Liver (tissue), 9 donors: ENCODE results near the gene RFNG. TPM values are rescaled to one million over a fixed set of nuclear protein-coding genes. Genes with fewer than 3 reads are reported as not detected.

Experiments used
- DNase-seq: peaks from one replicate; pipeline ENCODE4 v3.0.0-alpha.2; 2017; ENCODE audit warnings: low spot score
- H3K27ac ChIP-seq, 2 donors: one replicate each; pipeline ENCODE4 v1.7.0; 2013; ENCODE audit warnings: inconsistent platforms in 2 of 2, low read length in 2 of 2, control low read depth in 1 of 2, low read depth in 1 of 2, mild to moderate bottlenecking in 1 of 2
- H3K27me3 ChIP-seq, 4 donors: one replicate each; pipeline versions ENCODE4 v1.6.1 to v1.7.0; 2013; ENCODE audit warnings: low read length in 3 of 4, inconsistent platforms in 1 of 4, mild to moderate bottlenecking in 1 of 4, moderate library complexity in 1 of 4; ENCODE audit not compliant: control insufficient read depth in 4 of 4, insufficient read depth in 4 of 4
- H3K36me3 ChIP-seq, 4 donors: one replicate each; pipeline versions ENCODE4 v1.6.1 to v1.7.0; 2013; ENCODE audit warnings: low read length in 3 of 4, mild to moderate bottlenecking in 3 of 4, low read depth in 1 of 4, moderate library complexity in 1 of 4; ENCODE audit not compliant: control insufficient read depth in 4 of 4, insufficient read depth in 3 of 4
- H3K4me1 ChIP-seq, 4 donors: one replicate each; pipeline versions ENCODE4 v1.6.1 to v1.7.0; 2013; ENCODE audit warnings: low read length in 3 of 4, mild to moderate bottlenecking in 3 of 4, moderate library complexity in 1 of 4; ENCODE audit not compliant: control insufficient read depth in 4 of 4, insufficient read depth in 4 of 4
- H3K4me3 ChIP-seq, 3 donors: one replicate each; pipeline versions ENCODE4 v1.6.1 to v1.7.0; 2013; ENCODE audit warnings: low read length in 3 of 3, control low read depth in 1 of 3, low read depth in 1 of 3, mild to moderate bottlenecking in 1 of 3
- H3K9ac ChIP-seq, 2 donors: one replicate each; pipeline ENCODE4 v1.7.0; 2013; ENCODE audit warnings: low read length in 2 of 2, mild to moderate bottlenecking in 2 of 2, moderate library complexity in 2 of 2, control low read depth in 1 of 2, low read depth in 1 of 2
- H3K9me3 ChIP-seq, 4 donors: one replicate each; pipeline versions ENCODE4 v1.6.1 to v1.7.0; 2013; ENCODE audit warnings: low read length in 3 of 4; ENCODE audit not compliant: control insufficient read depth in 4 of 4
- EGR1 ChIP-seq, 2 donors: IDR thresholded peaks; 2 replicates each; pipeline ENCODE4 v1.6.1; 2016 to 2018; ENCODE audit warnings: antibody characterized with exemption in 2 of 2, low read depth in 2 of 2
- FOXA2 ChIP-seq: IDR thresholded peaks from 2 replicates; pipeline ENCODE4 v1.6.1; 2016; ENCODE audit warnings: antibody characterized with exemption
- GABPA ChIP-seq, 2 donors: IDR thresholded peaks in 1 of 2; conservative IDR thresholded peaks in 1 of 2; 2 replicates each; pipeline ENCODE4 v1.6.1; 2016; ENCODE audit warnings: antibody characterized with exemption in 2 of 2, mild to moderate bottlenecking in 1 of 2, moderate library complexity in 1 of 2
- HNF4A ChIP-seq, 2 donors: conservative IDR thresholded peaks; 2 replicates each; pipeline ENCODE4 v1.6.1; 2016; ENCODE audit warnings: antibody characterized with exemption in 2 of 2, mild to moderate bottlenecking in 2 of 2
- HNF4G ChIP-seq: IDR thresholded peaks from 2 replicates; pipeline ENCODE4 v1.6.1; 2016; ENCODE audit warnings: antibody characterized with exemption
- JUND ChIP-seq, 2 donors: IDR thresholded peaks; 2 replicates each; pipeline ENCODE4 v1.6.1; 2016; ENCODE audit warnings: antibody characterized with exemption in 2 of 2
- NR2F2 ChIP-seq: IDR thresholded peaks from 2 replicates; pipeline ENCODE4 v1.6.1; 2016; ENCODE audit warnings: antibody characterized with exemption
- RAD21 ChIP-seq, 2 donors: IDR thresholded peaks; 2 replicates each; pipeline ENCODE4 v1.6.1; 2016; ENCODE audit warnings: antibody characterized with exemption in 2 of 2, mild to moderate bottlenecking in 2 of 2
- RXRA ChIP-seq, 2 donors: IDR thresholded peaks; 2 replicates each; pipeline ENCODE4 v1.6.1; 2017 to 2018; ENCODE audit warnings: antibody characterized with exemption in 2 of 2, mild to moderate bottlenecking in 1 of 2
- SP1 ChIP-seq: IDR thresholded peaks from 2 replicates; pipeline ENCODE4 v1.6.1; 2018; ENCODE audit warnings: antibody characterized with exemption, mild to moderate bottlenecking
- TAF1 ChIP-seq: conservative IDR thresholded peaks from 2 replicates; pipeline ENCODE4 v1.6.1; 2016; ENCODE audit warnings: antibody characterized with exemption, mild to moderate bottlenecking
- YY1 ChIP-seq: IDR thresholded peaks from 2 replicates; pipeline ENCODE4 v1.6.1; 2016; ENCODE audit warnings: antibody characterized with exemption, mild to moderate bottlenecking
- WGBS: extraction: QIAGEN DNeasy Blood & Tissue Kit; methylation state at CpG from one replicate; pipeline ENCODE4 v1.1.7; 2013; 5-methylcytosine and 5-hydroxymethylcytosine counted together
- polyA plus RNA-seq, 2 donors: library from polyadenylated mRNA; stranded (reverse) in 1 of 2; unstranded in 1 of 2; fragments of 200-250 nt in 1 of 2; fragments of >200 nt in 1 of 2; fragmentation: Nextera tagmentation in 1 of 2; extraction: Ambion mirVana in 1 of 2; gene quantifications; one replicate each; pipeline versions ENCODE4 v1.2.1 to v1.2.3, GENCODE V29; 2013 to 2015
- total RNA-seq, 2 donors: library from RNA; depleted of rRNA; stranded (reverse); fragments of >200 nt; gene quantifications; one replicate each; pipeline ENCODE4 v1.2.3, GENCODE V29; 2014
- TF ChIP-seq, protein P1 (sequence below): IDR thresholded peaks from 2 replicates; pipeline ENCODE4 v1.6.1; 2016; ENCODE audit warnings: antibody characterized with exemption
- TF ChIP-seq, protein P2 (sequence below): IDR thresholded peaks from 2 replicates; pipeline ENCODE4 v1.6.1; 2016; ENCODE audit warnings: antibody characterized with exemption
- TF ChIP-seq, protein P3 (sequence below): fragments of 150-350 bp; IDR thresholded peaks from 2 replicates; pipeline ENCODE4 v1.5.1; 2017; ENCODE audit warnings: improper control_type of control experiment, low read depth, low read length; ENCODE audit not compliant: missing input control
- TF ChIP-seq, protein P4 (sequence below): IDR thresholded peaks from 2 replicates; pipeline ENCODE4 v1.6.1; 2016; ENCODE audit warnings: antibody characterized with exemption, mild to moderate bottlenecking
- TF ChIP-seq, protein P5 (sequence below): IDR thresholded peaks from 2 replicates; pipeline ENCODE4 v1.6.1; 2016; ENCODE audit warnings: antibody characterized with exemption
- donor health status: healthy.
- donor health status: healthy.
- donor health status: healthy.
- donor health status: healthy.
- donor health status: healthy.

RFNG gene
- total and polyA plus RNA-seq, 4 donors = 15.0 to 36.0 (median 23.4) TPM

DNA sequence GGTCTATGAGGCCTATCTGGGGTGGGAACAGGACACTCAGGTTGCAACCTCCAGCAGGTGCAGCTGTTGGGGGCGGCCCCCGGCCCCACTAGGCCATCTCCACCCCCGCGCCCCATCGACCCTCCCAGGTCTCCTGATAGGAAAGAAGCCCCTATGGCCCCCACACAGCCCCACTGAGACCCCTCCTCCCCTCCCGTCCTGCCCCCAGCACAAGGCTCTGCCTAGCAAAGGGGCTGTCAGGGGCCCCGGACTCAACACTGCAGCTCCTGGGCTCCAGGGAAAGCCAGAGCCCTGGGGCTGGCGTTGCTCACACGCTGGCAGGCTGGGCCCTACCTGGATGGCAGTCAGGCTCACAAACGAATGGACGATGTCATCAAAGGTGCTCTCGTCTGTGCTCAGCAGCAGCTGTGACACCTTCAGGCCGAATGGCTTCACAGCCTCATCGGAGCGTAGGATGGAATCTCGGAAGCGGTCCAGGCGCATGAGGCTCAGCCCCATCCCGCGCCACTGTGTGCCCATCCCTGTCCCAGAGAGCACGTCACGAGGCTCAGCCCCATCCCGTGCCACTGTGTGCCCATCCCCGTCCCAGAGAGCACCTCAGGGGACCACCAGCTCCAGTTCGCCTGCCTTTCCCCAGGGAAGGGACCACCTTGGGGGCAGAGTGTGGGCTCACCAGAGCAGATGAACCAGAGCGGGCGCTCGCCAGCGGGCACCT is 39.1 kb upstream of the RFNG start:
- 90% methylated on average over 29 of the region's 29 CpGs for WGBS
- DNase-seq = no peak
- no peak overlapping the region for H3K4me3 ChIP-seq

DNA sequence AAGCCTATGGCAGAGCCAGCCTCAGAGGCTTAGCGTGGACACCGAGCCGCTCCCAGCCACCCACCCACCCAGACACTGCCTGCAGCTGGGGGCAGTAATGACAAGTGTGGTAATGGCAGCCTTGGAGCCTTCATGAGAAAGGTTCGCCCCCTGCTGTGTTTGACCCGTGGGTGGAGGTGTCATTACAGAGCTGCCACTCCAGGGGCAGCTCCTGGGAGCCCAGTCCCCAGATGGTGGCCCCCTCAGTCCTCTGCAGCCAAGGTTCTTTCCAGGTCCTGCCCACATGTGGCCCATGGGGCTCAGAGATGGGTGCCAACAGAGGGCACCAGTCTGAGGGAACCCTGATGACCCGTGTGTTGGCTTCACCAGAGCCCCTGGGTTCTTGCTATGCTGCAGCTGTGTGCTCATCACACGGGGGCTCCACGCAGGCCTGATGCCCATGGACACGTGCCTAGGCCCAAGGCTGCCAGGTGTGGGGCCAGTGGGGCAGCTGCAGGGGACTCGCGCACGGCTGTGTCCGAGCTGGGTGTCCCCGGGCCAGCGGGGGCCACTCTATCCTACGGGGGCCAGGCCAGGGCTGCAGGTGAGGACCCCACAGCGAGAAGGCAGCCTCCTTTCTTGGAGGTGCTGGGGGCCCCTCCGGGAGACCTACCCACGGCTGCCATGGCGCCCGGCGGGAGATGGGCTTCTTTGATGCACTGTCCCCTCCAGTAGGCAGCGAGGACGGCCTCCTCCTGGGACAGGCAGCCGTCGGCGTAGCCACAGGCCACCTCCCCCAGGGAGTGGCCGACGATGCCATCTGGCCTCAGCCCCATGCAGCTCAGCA is 38.3 kb upstream of the RFNG start:
- Histone ChIP-seq H3K4me1 (peaks cover 0 to 46% (median 20%) of the 10 kb centered on the region in 4 donors), H3K27me3 (no peaks in the 10 kb centered on the region), H3K27ac (no peak overlapping the region), H3K9me3 (no peaks in the 10 kb centered on the region), H3K4me3 (no peak overlapping the region), H3K9ac (no peak overlapping the region), H3K36me3 (peaks cover 35 to 71% (median 48%) of the 10 kb centered on the region in 4 donors)
- no peak for DNase-seq
- WGBS = 84% methylated on average over 29 of the region's 29 CpGs
- TF ChIP-seq EGR1 (IDR thresholded peaks at IDR 0.05; ENCODE audit: low read depth in 2 of 2) = no peak
- TF ChIP-seq SP1 = no peak
- TF ChIP-seq RXRA (IDR thresholded peaks at IDR 0.05) = no peak
- TF ChIP-seq, protein P1, sequence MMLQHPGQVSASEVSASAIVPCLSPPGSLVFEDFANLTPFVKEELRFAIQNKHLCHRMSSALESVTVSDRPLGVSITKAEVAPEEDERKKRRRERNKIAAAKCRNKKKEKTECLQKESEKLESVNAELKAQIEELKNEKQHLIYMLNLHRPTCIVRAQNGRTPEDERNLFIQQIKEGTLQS = no peak
- TF ChIP-seq, protein P2, sequence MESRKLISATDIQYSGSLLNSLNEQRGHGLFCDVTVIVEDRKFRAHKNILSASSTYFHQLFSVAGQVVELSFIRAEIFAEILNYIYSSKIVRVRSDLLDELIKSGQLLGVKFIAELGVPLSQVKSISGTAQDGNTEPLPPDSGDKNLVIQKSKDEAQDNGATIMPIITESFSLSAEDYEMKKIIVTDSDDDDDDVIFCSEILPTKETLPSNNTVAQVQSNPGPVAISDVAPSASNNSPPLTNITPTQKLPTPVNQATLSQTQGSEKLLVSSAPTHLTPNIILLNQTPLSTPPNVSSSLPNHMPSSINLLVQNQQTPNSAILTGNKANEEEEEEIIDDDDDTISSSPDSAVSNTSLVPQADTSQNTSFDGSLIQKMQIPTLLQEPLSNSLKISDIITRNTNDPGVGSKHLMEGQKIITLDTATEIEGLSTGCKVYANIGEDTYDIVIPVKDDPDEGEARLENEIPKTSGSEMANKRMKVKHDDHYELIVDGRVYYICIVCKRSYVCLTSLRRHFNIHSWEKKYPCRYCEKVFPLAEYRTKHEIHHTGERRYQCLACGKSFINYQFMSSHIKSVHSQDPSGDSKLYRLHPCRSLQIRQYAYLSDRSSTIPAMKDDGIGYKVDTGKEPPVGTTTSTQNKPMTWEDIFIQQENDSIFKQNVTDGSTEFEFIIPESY = no peak
- TF ChIP-seq, protein P3, sequence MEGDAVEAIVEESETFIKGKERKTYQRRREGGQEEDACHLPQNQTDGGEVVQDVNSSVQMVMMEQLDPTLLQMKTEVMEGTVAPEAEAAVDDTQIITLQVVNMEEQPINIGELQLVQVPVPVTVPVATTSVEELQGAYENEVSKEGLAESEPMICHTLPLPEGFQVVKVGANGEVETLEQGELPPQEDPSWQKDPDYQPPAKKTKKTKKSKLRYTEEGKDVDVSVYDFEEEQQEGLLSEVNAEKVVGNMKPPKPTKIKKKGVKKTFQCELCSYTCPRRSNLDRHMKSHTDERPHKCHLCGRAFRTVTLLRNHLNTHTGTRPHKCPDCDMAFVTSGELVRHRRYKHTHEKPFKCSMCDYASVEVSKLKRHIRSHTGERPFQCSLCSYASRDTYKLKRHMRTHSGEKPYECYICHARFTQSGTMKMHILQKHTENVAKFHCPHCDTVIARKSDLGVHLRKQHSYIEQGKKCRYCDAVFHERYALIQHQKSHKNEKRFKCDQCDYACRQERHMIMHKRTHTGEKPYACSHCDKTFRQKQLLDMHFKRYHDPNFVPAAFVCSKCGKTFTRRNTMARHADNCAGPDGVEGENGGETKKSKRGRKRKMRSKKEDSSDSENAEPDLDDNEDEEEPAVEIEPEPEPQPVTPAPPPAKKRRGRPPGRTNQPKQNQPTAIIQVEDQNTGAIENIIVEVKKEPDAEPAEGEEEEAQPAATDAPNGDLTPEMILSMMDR = no peak
- no peak for TF ChIP-seq FOXA2
- no peak for TF ChIP-seq RAD21 (IDR thresholded peaks at IDR 0.05)

More for the DNA sequence above, 39.1 kb upstream of the RFNG start:
- no peak for TF ChIP-seq FOXA2
- no peak for TF ChIP-seq HNF4A (conservative IDR thresholded peaks at IDR 0.05)
- TF ChIP-seq, protein P4, sequence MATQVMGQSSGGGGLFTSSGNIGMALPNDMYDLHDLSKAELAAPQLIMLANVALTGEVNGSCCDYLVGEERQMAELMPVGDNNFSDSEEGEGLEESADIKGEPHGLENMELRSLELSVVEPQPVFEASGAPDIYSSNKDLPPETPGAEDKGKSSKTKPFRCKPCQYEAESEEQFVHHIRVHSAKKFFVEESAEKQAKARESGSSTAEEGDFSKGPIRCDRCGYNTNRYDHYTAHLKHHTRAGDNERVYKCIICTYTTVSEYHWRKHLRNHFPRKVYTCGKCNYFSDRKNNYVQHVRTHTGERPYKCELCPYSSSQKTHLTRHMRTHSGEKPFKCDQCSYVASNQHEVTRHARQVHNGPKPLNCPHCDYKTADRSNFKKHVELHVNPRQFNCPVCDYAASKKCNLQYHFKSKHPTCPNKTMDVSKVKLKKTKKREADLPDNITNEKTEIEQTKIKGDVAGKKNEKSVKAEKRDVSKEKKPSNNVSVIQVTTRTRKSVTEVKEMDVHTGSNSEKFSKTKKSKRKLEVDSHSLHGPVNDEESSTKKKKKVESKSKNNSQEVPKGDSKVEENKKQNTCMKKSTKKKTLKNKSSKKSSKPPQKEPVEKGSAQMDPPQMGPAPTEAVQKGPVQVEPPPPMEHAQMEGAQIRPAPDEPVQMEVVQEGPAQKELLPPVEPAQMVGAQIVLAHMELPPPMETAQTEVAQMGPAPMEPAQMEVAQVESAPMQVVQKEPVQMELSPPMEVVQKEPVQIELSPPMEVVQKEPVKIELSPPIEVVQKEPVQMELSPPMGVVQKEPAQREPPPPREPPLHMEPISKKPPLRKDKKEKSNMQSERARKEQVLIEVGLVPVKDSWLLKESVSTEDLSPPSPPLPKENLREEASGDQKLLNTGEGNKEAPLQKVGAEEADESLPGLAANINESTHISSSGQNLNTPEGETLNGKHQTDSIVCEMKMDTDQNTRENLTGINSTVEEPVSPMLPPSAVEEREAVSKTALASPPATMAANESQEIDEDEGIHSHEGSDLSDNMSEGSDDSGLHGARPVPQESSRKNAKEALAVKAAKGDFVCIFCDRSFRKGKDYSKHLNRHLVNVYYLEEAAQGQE = no peak
- TF ChIP-seq GABPA (IDR thresholded peaks at IDR 0.05 in 1 of 2, conservative IDR thresholded peaks at IDR 0.05 in 1 of 2) = no peak
- TF ChIP-seq RXRA (IDR thresholded peaks at IDR 0.05) = no peak
- TF ChIP-seq SP1 = no peak
- TF ChIP-seq YY1 = no peak
- TF ChIP-seq RAD21 (IDR thresholded peaks at IDR 0.05) = no peak
- no peak for TF ChIP-seq EGR1 (IDR thresholded peaks at IDR 0.05; ENCODE audit: low read depth in 2 of 2)
- no peak for TF ChIP-seq NR2F2
- TF ChIP-seq TAF1 = no peak
- TF ChIP-seq HNF4G = no peak
- TF ChIP-seq, protein P5, sequence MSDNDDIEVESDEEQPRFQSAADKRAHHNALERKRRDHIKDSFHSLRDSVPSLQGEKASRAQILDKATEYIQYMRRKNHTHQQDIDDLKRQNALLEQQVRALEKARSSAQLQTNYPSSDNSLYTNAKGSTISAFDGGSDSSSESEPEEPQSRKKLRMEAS = no peak
- TF ChIP-seq, protein P3 = no peak
- TF ChIP-seq JUND (IDR thresholded peaks at IDR 0.05) = no peak
- H3K9me3 ChIP-seq = no peaks in the 10 kb centered on the region
- H3K27ac ChIP-seq = no peak overlapping the region
- no peaks in the 10 kb centered on the region for H3K27me3 ChIP-seq
- no peak overlapping the region for H3K9ac ChIP-seq
- peaks cover 2 to 54% (median 28%) of the 10 kb centered on the region in 4 donors for H3K4me1 ChIP-seq
- peaks cover 35 to 68% (median 42%) of the 10 kb centered on the region in 4 donors for H3K36me3 ChIP-seq
